ENCODE results near the gene CPSF7. TPM values are rescaled to one million over a fixed set of nuclear protein-coding genes. Genes with fewer than 3 reads are reported as not detected.

CPSF7 gene
- total and polyA plus RNA-seq, 2 donors (not counting 1 experiment from before 2014, with no cell fraction given), result 74.7 to 167 TPM

- intact Hi-C loops (cut with micrococcal nuclease), result no loop called here
- Histone ChIP-seq H3K27ac (ENCODE audit: low read length in 2 of 2) (no peak overlapping the region), H3K36me3 (replicated peaks in 1 of 2; ENCODE audit: control extremely low read depth in 1 of 2, control insufficient read depth in 1 of 2, extremely low read depth in 1 of 2, insufficient read depth in 2 of 2, low read length in 1 of 2) (peaks cover 0 to 57% of the 10 kb centered on the region in 2 experiments), H3K27me3 (replicated peaks in 1 of 4; ENCODE audit: control extremely low read depth in 1 of 4, control insufficient read depth in 3 of 4, insufficient read depth in 4 of 4, low read length in 3 of 4) (no peaks in the 10 kb centered on the region), H4K20me1 (ENCODE audit: control insufficient read depth, insufficient read depth, low read length, poor library complexity, severe bottlenecking) (peaks cover under 1% of the 10 kb centered on the region), H3K9ac (ENCODE audit: low read length) (no peak overlapping the region), H3K4me1 (ENCODE audit: control insufficient read depth in 2 of 2, insufficient read depth in 2 of 2, low read length in 2 of 2) (no peaks in the 10 kb centered on the region), H3K4me2 (replicated peaks; ENCODE audit: low read depth, low read length, poor library complexity, severe bottlenecking) (no peak overlapping the region), H2AFZ (ENCODE audit: insufficient read depth, low read depth, low read length, poor library complexity, severe bottlenecking) (no peak overlapping the region), H3K79me2 (ENCODE audit: control insufficient read depth, insufficient read depth, low read length) (peaks cover 9% of the 10 kb centered on the region), H3K9me3 (ENCODE audit: control extremely low read depth in 1 of 3, control insufficient read depth in 2 of 3, insufficient read depth in 1 of 3, low read length in 2 of 3) (no peaks in the 10 kb centered on the region), H3K4me3 (ENCODE audit: control extremely low read depth in 1 of 5, extremely low read depth in 1 of 5, insufficient read depth in 1 of 5, low read depth in 2 of 5, low read length in 4 of 5) (no peak overlapping the region)
- CTCF ChIA-PET, result interaction anchor here (2.6 to 20.9 kb wide), 3 partner anchors 12 to 31 kb away, joined by 12 to 436 read pairs (median 60); partner anchors contain the start of genes DDB1 and TKFC
- no peaks in the 10 kb centered on the region for H3K27me3 Mint-ChIP-seq
- no peaks in the 10 kb centered on the region for H3K9me3 Mint-ChIP-seq (ENCODE audit: insufficient read depth)
- H3K27ac Mint-ChIP-seq, result no peak overlapping the region
- no peak for TF ChIP-seq EZH2 (IDR thresholded peaks at IDR 0.05; ENCODE audit: borderline replicate concordance, insufficient read depth, low read depth, low read length, poor library complexity, severe bottlenecking)
- POLR2A ChIA-PET, result interaction anchor here (1.2 to 1.4 kb wide), 2 partner anchors 11 to 13 kb away, joined by 3 to 8 read pairs; no protein-coding TSS in a partner anchor
- over 99% methylated on average over 7 of the region's 7 CpGs for WGBS (ENCODE audit: insufficient coverage)
- no peak overlapping the region for H3K4me3 Mint-ChIP-seq
- peaks cover 4% of the 10 kb centered on the region for H3K4me1 Mint-ChIP-seq
- no peak for DNase-seq
- no peak for ATAC-seq (ENCODE audit: low read depth)
Observed at GRCh38 chr11:61368646-61369045, 61.1 kb downstream of the CPSF7 start.

GRCh38 chr11:61367406-61367805 lies 62.4 kb downstream of the CPSF7 start:
- TF ChIP-seq EZH2 (IDR thresholded peaks at IDR 0.05; ENCODE audit: borderline replicate concordance, insufficient read depth, low read depth, low read length, poor library complexity, severe bottlenecking), result no peak
- no peak for TF ChIP-seq CTCF (IDR thresholded peaks at IDR 0.05)
- H2AFZ ChIP-seq (ENCODE audit: insufficient read depth, low read depth, low read length, poor library complexity, severe bottlenecking), result no peak overlapping the region
- CTCF ChIA-PET, result interaction anchor here (2.0 to 20.9 kb wide), 3 partner anchors 18 to 68 kb away, joined by 6 to 436 read pairs (median 60); partner anchors contain the start of genes DDB1 and TKFC
- H3K27me3 ChIP-seq (replicated peaks in 1 of 4; ENCODE audit: control extremely low read depth in 1 of 4, control insufficient read depth in 3 of 4, insufficient read depth in 4 of 4, low read length in 3 of 4), result no peaks in the 10 kb centered on the region
- Mint-ChIP-seq H3K27ac (no peak overlapping the region), H3K27me3 (no peaks in the 10 kb centered on the region), H3K9me3 (ENCODE audit: insufficient read depth) (no peaks in the 10 kb centered on the region), H3K4me1 (peaks cover 15% of the 10 kb centered on the region), H3K4me3 (no peak overlapping the region)
- no peak overlapping the region for H3K4me3 ChIP-seq (ENCODE audit: control extremely low read depth in 1 of 5, extremely low read depth in 1 of 5, insufficient read depth in 1 of 5, low read depth in 2 of 5, low read length in 4 of 5)
- no peaks in the 10 kb centered on the region for H3K9me3 ChIP-seq (ENCODE audit: control extremely low read depth in 1 of 3, control insufficient read depth in 2 of 3, insufficient read depth in 1 of 3, low read length in 2 of 3)
- H3K9ac ChIP-seq (ENCODE audit: low read length), result no peak overlapping the region
- intact Hi-C loops (cut with micrococcal nuclease), result no loop called here
- H3K4me1 ChIP-seq (ENCODE audit: control insufficient read depth in 2 of 2, insufficient read depth in 2 of 2, low read length in 2 of 2), result peaks cover 10 to 11% of the 10 kb centered on the region in 2 donors
- POLR2A ChIA-PET, result interaction anchor here (0.8 to 1.2 kb wide), 2 partner anchors 9 to 25 kb away, joined by 3 to 4 read pairs; partner anchors contain the start of gene TMEM216
- H3K27ac ChIP-seq (ENCODE audit: low read length in 2 of 2), result no peak overlapping the region
- no peak overlapping the region for H3K4me2 ChIP-seq (replicated peaks; ENCODE audit: low read depth, low read length, poor library complexity, severe bottlenecking)
- H4K20me1 ChIP-seq (ENCODE audit: control insufficient read depth, insufficient read depth, low read length, poor library complexity, severe bottlenecking), result peaks cover 7% of the 10 kb centered on the region
- no peak for ATAC-seq (ENCODE audit: low read depth)
- 93% methylated on average over 2 of the region's 6 CpGs for WGBS (ENCODE audit: insufficient coverage)
- no peak for DNase-seq
- peaks cover 20% of the 10 kb centered on the region for H3K79me2 ChIP-seq (ENCODE audit: control insufficient read depth, insufficient read depth, low read length)
- peaks cover 0 to 57% of the 10 kb centered on the region in 2 experiments for H3K36me3 ChIP-seq (replicated peaks in 1 of 2; ENCODE audit: control extremely low read depth in 1 of 2, control insufficient read depth in 1 of 2, extremely low read depth in 1 of 2, insufficient read depth in 2 of 2, low read length in 1 of 2)
